IMR-90 (cell line): ENCODE data around the gene ILK. TPM values are rescaled to one million over a fixed set of nuclear protein-coding genes. Genes with fewer than 3 reads are reported as not detected.

ENCODE experiments used
- ATAC-seq: fragments of 200-7000 bp; cut with Tn5 transposase; 2 replicates; pipeline ENCODE4 v1.9.1; 2020; ENCODE audit warnings: low read depth, mild to moderate bottlenecking, moderate library complexity
- BruUV-seq: library from RNA; stranded (reverse); fragments of 400-500 nt; replicated peaks from 2 replicates; lab custom pipeline; 2021; lab: Mats Ljungman, UMichigan
- CTCF ChIA-PET: fragments of 300-600 bp; formaldehyde crosslinking; extraction: SDS; loops from one replicate; lab custom pipeline; 2021; ENCODE audit warnings: antibody characterized with exemption; lab: Yijun Ruan, JAX
- POLR2A ChIA-PET: fragments of 300-600 bp; sonication (Branson Sonifier 250); formaldehyde crosslinking; loops from one replicate; lab custom pipeline; 2022; ENCODE audit warnings: antibody characterized with exemption; ENCODE audit not compliant: unreplicated experiment; lab: Charles Lee
- DNase-seq: peaks from one replicate; pipeline ENCODE4 v3.0.0; 2013
- H2AFZ ChIP-seq: replicated peaks from 2 replicates; pipeline ENCODE3; 2013; ENCODE audit warnings: low read length, mild to moderate bottlenecking; ENCODE audit not compliant: poor library complexity
- H2AK5ac ChIP-seq: 2 replicates; pipeline ENCODE4 v1.6.1; 2013; ENCODE audit warnings: low read depth, low read length, inconsistent platforms
- H2AK9ac ChIP-seq: replicated peaks from 2 replicates; pipeline ENCODE3; 2013; ENCODE audit warnings: mild to moderate bottlenecking, low read depth, low read length, moderate library complexity; ENCODE audit not compliant: poor library complexity
- H2BK120ac ChIP-seq: 2 replicates; pipeline ENCODE4 v1.6.1; 2013; ENCODE audit warnings: low read depth, low read length, inconsistent platforms
- H2BK15ac ChIP-seq: 3 replicates; pipeline ENCODE4 v1.6.1; 2013; ENCODE audit warnings: low read depth, low read length, inconsistent platforms
- H2BK20ac ChIP-seq: 2 replicates; pipeline ENCODE4 v1.6.1; 2013; ENCODE audit warnings: low read depth, mild to moderate bottlenecking, inconsistent platforms, low read length, moderate library complexity
- H2BK5ac ChIP-seq: 2 replicates; pipeline ENCODE4 v1.6.1; 2013; ENCODE audit warnings: mild to moderate bottlenecking, low read depth, low read length, inconsistent platforms; ENCODE audit not compliant: poor library complexity, severe bottlenecking
- H3K14ac ChIP-seq: replicated peaks from 2 replicates; pipeline ENCODE4 v1.6.1; 2013; ENCODE audit warnings: low read depth, low read length, inconsistent platforms
- H3K18ac ChIP-seq: 2 replicates; pipeline ENCODE4 v1.6.1; 2013; ENCODE audit warnings: low read depth, low read length, control low read depth
- H3K23ac ChIP-seq: 2 replicates; pipeline ENCODE4 v1.6.1; 2013; ENCODE audit warnings: low read depth, low read length, inconsistent platforms
- H3K27ac ChIP-seq: 2 replicates; pipeline ENCODE4 v1.5.1; 2013; ENCODE audit warnings: mild to moderate bottlenecking, control low read depth, low read length; ENCODE audit not compliant: insufficient read depth
- H3K27me3 ChIP-seq: 2 replicates; pipeline ENCODE4 v1.6.1; 2013; ENCODE audit warnings: low read length; ENCODE audit not compliant: control insufficient read depth, insufficient read depth
- H3K36me3 ChIP-seq: 2 replicates; pipeline ENCODE4 v1.6.1; 2013; ENCODE audit warnings: low read length, mixed read lengths; ENCODE audit not compliant: control insufficient read depth, insufficient read depth
- H3K4ac ChIP-seq: 2 replicates; pipeline ENCODE4 v1.6.1; 2013; ENCODE audit warnings: low read depth, low read length, inconsistent platforms
- H3K4me1 ChIP-seq: 2 replicates; pipeline ENCODE4 v1.6.1; 2013; ENCODE audit warnings: low read length, mixed read lengths; ENCODE audit not compliant: control insufficient read depth, insufficient read depth
- H3K4me2 ChIP-seq: 2 replicates; pipeline ENCODE4 v1.6.1; 2013; ENCODE audit warnings: low read depth, mild to moderate bottlenecking, control low read depth, low read length, moderate library complexity
- H3K4me3 ChIP-seq: 2 replicates; pipeline ENCODE4 v1.5.1; 2013; ENCODE audit warnings: low read depth, mild to moderate bottlenecking, control low read depth, low read length, moderate library complexity; ENCODE audit not compliant: insufficient read depth
- H3K56ac ChIP-seq: 2 replicates; pipeline ENCODE4 v1.6.1; 2013; ENCODE audit warnings: low read length, inconsistent platforms; ENCODE audit not compliant: insufficient read depth; ENCODE audit errors: extremely low read depth
- H3K79me1 ChIP-seq, 2 experiments: 2 replicates each; pipeline ENCODE4 v1.6.1; 2013; ENCODE audit warnings: low read length in 2 of 2, inconsistent platforms in 1 of 2, low read depth in 1 of 2
- H3K9ac ChIP-seq: 2 replicates; pipeline ENCODE4 v1.6.1; 2013; ENCODE audit warnings: low read depth, low read length, control low read depth
- H3K9me1 ChIP-seq: 2 replicates; pipeline ENCODE4 v1.6.1; 2013; ENCODE audit warnings: low read length, inconsistent platforms; ENCODE audit not compliant: insufficient read depth
- H3K9me3 ChIP-seq: 2 replicates; pipeline ENCODE4 v1.6.1; 2013; ENCODE audit warnings: low read length; ENCODE audit not compliant: control insufficient read depth, insufficient read depth
- H4K20me1 ChIP-seq: 2 replicates; pipeline ENCODE4 v1.6.1; 2013; ENCODE audit warnings: low read length, inconsistent platforms; ENCODE audit not compliant: insufficient read depth
- H4K5ac ChIP-seq: 2 replicates; pipeline ENCODE4 v1.6.1; 2013; ENCODE audit warnings: mild to moderate bottlenecking, low read depth, low read length, control low read depth
- H4K8ac ChIP-seq, 2 experiments: 2 replicates each; pipeline ENCODE4 v1.6.1; 2013; ENCODE audit warnings: low read depth in 2 of 2, low read length in 2 of 2, control low read depth in 1 of 2, inconsistent platforms in 1 of 2
- H4K91ac ChIP-seq: 2 replicates; pipeline ENCODE4 v1.6.1; 2013; ENCODE audit warnings: low read depth, low read length, inconsistent platforms; ENCODE audit not compliant: insufficient read depth
- RFX5 ChIP-seq: IDR thresholded peaks from 2 replicates; pipeline ENCODE4 v1.8.0; 2012; ENCODE audit warnings: low read depth, mild to moderate bottlenecking, low read length, moderate library complexity
- WGBS, 2 experiments: methylation state at CpG; one replicate each; pipeline versions ENCODE4 v1.1.5 to v1.1.7; 2013; ENCODE audit warnings: missing lambda C conversion rate in 2 of 2; ENCODE audit not compliant: insufficient read length in 1 of 2; ENCODE audit errors: extremely low coverage in 2 of 2; 5-methylcytosine and 5-hydroxymethylcytosine counted together
- dilution Hi-C: fragments of 300-500 bp; cut with HindIII; formaldehyde crosslinking; loops from one replicate; pipeline ENCODE4 v1.14.3; 2018; ENCODE audit warnings: low sequenced_read_pairs; ENCODE audit not compliant: unreplicated experiment
- in situ Hi-C: fragments of 300-500 bp; cut with MboI; formaldehyde crosslinking; loops from 3 replicates; pipeline ENCODE4 v1.14.3; 2019; ENCODE audit warnings: low sequenced_read_pairs, inconsistent platforms, mixed read lengths
- intact Hi-C: fragments of 100-400 bp; cut with micrococcal nuclease; formaldehyde crosslinking; loops from 2 replicates; pipeline ENCODE4 v1.10.0; 2022
- polyA plus RNA-seq, 3 experiments: library from polyadenylated mRNA; depleted of rRNA; stranded (reverse); fragments of >200 nt; gene quantifications; 2 replicates each; pipeline ENCODE4 v1.2.3, GENCODE V29; 2012; ENCODE audit warnings: low replicate concordance in 1 of 3
- total RNA-seq: library from RNA; depleted of rRNA; stranded (reverse); fragments of >200 nt; gene quantifications from 2 replicates; pipeline ENCODE4 v1.2.3, GENCODE V29; 2012

The ILK gene
- total and polyA plus RNA-seq, 2 of the 4 experiments (the other 2 are of a cell fraction) = 339 to 389 TPM

DNA sequence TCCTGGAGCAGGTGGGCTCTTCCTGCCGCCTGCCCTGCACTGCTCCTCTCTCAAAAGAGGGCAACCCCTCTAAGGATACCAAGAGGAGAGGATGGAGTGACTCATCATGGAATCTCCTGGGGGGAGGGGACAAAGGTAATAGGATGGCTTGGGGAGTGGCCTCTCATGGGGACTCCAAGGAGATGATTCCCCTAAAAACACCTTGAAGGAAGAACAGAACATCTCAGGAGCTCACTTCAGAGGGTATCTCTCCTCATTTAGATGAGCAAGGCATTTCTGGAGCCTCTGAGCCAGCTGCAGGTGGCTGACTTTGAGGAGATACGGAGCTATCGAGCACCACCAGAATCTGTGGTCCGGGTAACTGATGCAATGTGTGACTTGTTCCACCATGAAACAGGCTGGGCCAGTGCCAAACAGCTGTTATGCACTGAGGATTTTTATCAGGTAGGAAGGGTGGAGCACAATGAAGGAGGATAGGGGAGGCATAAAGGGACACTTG is 40.4 kb upstream of the ILK start:
- Histone ChIP-seq H3K9me3 (no peaks in the 10 kb centered on the region), H2AFZ (no peak overlapping the region), H2AK5ac (no peak overlapping the region), H4K20me1 (no peaks in the 10 kb centered on the region), H2AK9ac (no peak overlapping the region), H2BK120ac (no peak overlapping the region), H3K4me3 (no peak overlapping the region), H3K9ac (no peak overlapping the region), H3K4me2 (no peak overlapping the region), H4K5ac (no peak overlapping the region), H2BK5ac (no peak overlapping the region), H3K27ac (no peak overlapping the region), H3K79me1 (no peaks in the 10 kb centered on the region), H2BK15ac (no peak overlapping the region), H3K14ac (no peak overlapping the region), H3K27me3 (no peaks in the 10 kb centered on the region), H4K91ac (no peak overlapping the region), H3K18ac (no peak overlapping the region), H3K4ac (no peak overlapping the region), H3K4me1 (no peaks in the 10 kb centered on the region; the same call in 1 of the 2 replicates), H3K36me3 (no peaks in the 10 kb centered on the region), H3K56ac (no peak overlapping the region), H4K8ac (no peak overlapping the region), H3K23ac (no peak overlapping the region), H3K9me1 (peaks cover 5% of the 10 kb centered on the region), H2BK20ac (no peak overlapping the region)
- ATAC-seq (no peak), DNase-seq (no peak)
- dilution Hi-C loops = no loop called here
- no peak for TF ChIP-seq RFX5
- ChIA-PET CTCF (no interaction called here), POLR2A (no interaction called here)
- 96% methylated on average over 3 of the region's 4 CpGs; no CpG with 5 or more reads in 1 of the 2 experiments for WGBS, 2 experiments
- intact Hi-C loops = no loop called here
- in situ Hi-C loops = no loop called here
- no TSS peak for BruUV-seq
